ENCODE measurements around the gene MYL9.

Gene MYL9

GRCh38 chr20:36599912-36600345, 58.6 kb downstream of the MYL9 start:
- in situ Hi-C loops (cut with HindIII; ENCODE audit: low sequenced_read_pairs): no loop called here
- TF ChIP-seq, protein P1, sequence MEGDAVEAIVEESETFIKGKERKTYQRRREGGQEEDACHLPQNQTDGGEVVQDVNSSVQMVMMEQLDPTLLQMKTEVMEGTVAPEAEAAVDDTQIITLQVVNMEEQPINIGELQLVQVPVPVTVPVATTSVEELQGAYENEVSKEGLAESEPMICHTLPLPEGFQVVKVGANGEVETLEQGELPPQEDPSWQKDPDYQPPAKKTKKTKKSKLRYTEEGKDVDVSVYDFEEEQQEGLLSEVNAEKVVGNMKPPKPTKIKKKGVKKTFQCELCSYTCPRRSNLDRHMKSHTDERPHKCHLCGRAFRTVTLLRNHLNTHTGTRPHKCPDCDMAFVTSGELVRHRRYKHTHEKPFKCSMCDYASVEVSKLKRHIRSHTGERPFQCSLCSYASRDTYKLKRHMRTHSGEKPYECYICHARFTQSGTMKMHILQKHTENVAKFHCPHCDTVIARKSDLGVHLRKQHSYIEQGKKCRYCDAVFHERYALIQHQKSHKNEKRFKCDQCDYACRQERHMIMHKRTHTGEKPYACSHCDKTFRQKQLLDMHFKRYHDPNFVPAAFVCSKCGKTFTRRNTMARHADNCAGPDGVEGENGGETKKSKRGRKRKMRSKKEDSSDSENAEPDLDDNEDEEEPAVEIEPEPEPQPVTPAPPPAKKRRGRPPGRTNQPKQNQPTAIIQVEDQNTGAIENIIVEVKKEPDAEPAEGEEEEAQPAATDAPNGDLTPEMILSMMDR (IDR thresholded peaks at IDR 0.05; ENCODE audit: low read depth, low read length): no peak
- no peak for DNase-seq (ENCODE audit: low read depth, low spot score)
- no peak overlapping the region for H3K4me3 ChIP-seq (ENCODE audit: low read depth, low read length)

Measured in astrocyte of the spinal cord (primary cell).